OCI-LY7 (cell line): Measurements from ENCODE around the gene FBXL15. TPM values are rescaled to one million over a fixed set of nuclear protein-coding genes. Genes with fewer than 3 reads are reported as not detected.

Experiments
- BruUV-seq: library from RNA; stranded (reverse); fragments of 400-500 nt; replicated peaks from 2 replicates; lab custom pipeline; 2021; lab: Mats Ljungman, UMichigan
- CTCF ChIA-PET: fragments of 300-600 bp; sonication (Branson Sonifier 250); formaldehyde crosslinking; loops from one replicate; lab custom pipeline; 2022; ENCODE audit warnings: antibody characterized with exemption; ENCODE audit not compliant: unreplicated experiment; lab: Charles Lee
- POLR2A ChIA-PET: fragments of 300-600 bp; sonication (Branson Sonifier 250); formaldehyde crosslinking; loops from one replicate; lab custom pipeline; 2022; ENCODE audit warnings: antibody characterized with exemption; lab: Charles Lee
- DNase-seq: peaks from one replicate; pipeline ENCODE4 v3.0.0-alpha.2; 2015; ENCODE audit warnings: low spot score
- H2AFZ ChIP-seq: fragments of 200-600 bp; sonication (generic), shearing (Covaris generic); 2 replicates; pipeline ENCODE4 v1.6.1; 2014; ENCODE audit warnings: mild to moderate bottlenecking, antibody characterized with exemption, low read length, moderate library complexity
- H3K27ac ChIP-seq: fragments of 200-600 bp; sonication (generic); 2 replicates; pipeline ENCODE4 v1.5.1; 2014; ENCODE audit warnings: mixed run types, low read depth, mild to moderate bottlenecking, moderate library complexity, low read length, inconsistent platforms; ENCODE audit not compliant: poor library complexity, severe bottlenecking
- H3K36me3 ChIP-seq: fragments of 200-600 bp; sonication (generic); 2 replicates; pipeline ENCODE4 v1.6.1; 2014; ENCODE audit warnings: mild to moderate bottlenecking, antibody characterized with exemption, low read length, moderate library complexity, mixed read lengths; ENCODE audit not compliant: insufficient read depth
- H3K4me1 ChIP-seq: fragments of 200-600 bp; sonication (generic); 2 replicates; pipeline ENCODE4 v1.5.1; 2014; ENCODE audit warnings: mild to moderate bottlenecking, low read length; ENCODE audit not compliant: insufficient read depth, poor library complexity, severe bottlenecking
- H3K4me2 ChIP-seq: fragments of 200-600 bp; sonication (generic); 2 replicates; pipeline ENCODE4 v1.6.1; 2014; ENCODE audit warnings: mild to moderate bottlenecking, low read length
- H3K4me3 ChIP-seq: fragments of 200-600 bp; sonication (generic); 2 replicates; pipeline ENCODE4 v1.5.1; 2014; ENCODE audit warnings: mild to moderate bottlenecking, low read depth, low read length; ENCODE audit not compliant: poor library complexity, severe bottlenecking
- H3K79me2 ChIP-seq: fragments of 200-600 bp; sonication (generic); 2 replicates; pipeline ENCODE4 v1.6.1; 2016; ENCODE audit warnings: low read depth, mild to moderate bottlenecking, low read length, moderate library complexity, mixed read lengths; ENCODE audit not compliant: insufficient read depth
- H3K9me2 ChIP-seq: fragments of 200-600 bp; sonication (generic); 2 replicates; pipeline ENCODE4 v1.6.1; 2016; ENCODE audit warnings: mild to moderate bottlenecking, low read length, mixed read lengths; ENCODE audit not compliant: insufficient read depth
- H3K9me3 ChIP-seq: fragments of 200-600 bp; sonication (generic); 2 replicates; pipeline ENCODE4 v1.6.1; 2014; ENCODE audit warnings: mild to moderate bottlenecking, mixed run types, low read length, mixed read lengths
- H4K20me1 ChIP-seq: fragments of 200-600 bp; sonication (generic); 2 replicates; pipeline ENCODE4 v1.6.1; 2014; ENCODE audit warnings: mild to moderate bottlenecking, antibody characterized with exemption, low read length, moderate library complexity, mixed read lengths; ENCODE audit not compliant: insufficient read depth
- EZH2phosphoT487 ChIP-seq: fragments of 200-600 bp; sonication (generic); IDR thresholded peaks from 2 replicates; pipeline ENCODE4 v1.6.1; 2018; ENCODE audit warnings: low read depth, borderline replicate concordance, mild to moderate bottlenecking, mixed run types, antibody characterized with exemption, low read length, moderate library complexity, mixed read lengths
- intact Hi-C: fragments of 100-400 bp; cut with micrococcal nuclease; formaldehyde crosslinking; loops from one replicate; pipeline ENCODE4 v1.10.0; 2022; ENCODE audit not compliant: unreplicated experiment
- total RNA-seq, 2 experiments: library from RNA; depleted of rRNA in 1 of 2; stranded (reverse); fragments of >200 nt in 1 of 2; shearing (Covaris generic) in 1 of 2; gene quantifications; 2 replicates each; pipeline ENCODE4 v1.2.3, GENCODE V29; 2014 to 2022
- TF ChIP-seq, protein P1 (sequence below): fragments of 200-600 bp; sonication (generic); conservative IDR thresholded peaks from 2 replicates; pipeline ENCODE4 v1.5.1; 2014; ENCODE audit warnings: mild to moderate bottlenecking, antibody characterized with exemption, low read length, moderate library complexity, mixed read lengths

Gene FBXL15
- total RNA-seq, 2 experiments from 2014 or later = 13.3 to 18.2 TPM

- Histone ChIP-seq H3K4me1 (peaks cover 46% of the 10 kb centered on the region), H3K27ac (peak overlapping the region; percentile 82), H2AFZ (peak overlapping the region; percentile 80; the same call in 1 of the 2 replicates), H3K4me3 (peak overlapping the region; percentile 79), H3K4me2 (peak overlapping the region; percentile 96), H3K9me2 (no peaks in the 10 kb centered on the region), H4K20me1 (no peaks in the 10 kb centered on the region), H3K9me3 (no peaks in the 10 kb centered on the region), H3K36me3 (peaks cover 11% of the 10 kb centered on the region; the same call in 1 of the 2 replicates), H3K79me2 (peaks cover 6% of the 10 kb centered on the region; the same call in 1 of the 2 replicates)
- POLR2A ChIA-PET = interaction anchor here (1.2 to 2.3 kb wide), 5 partner anchors 10 to 90 kb away, joined by 3 to 13 read pairs (median 6); partner anchors contain the start of genes ACTR1A, C10orf95 and CUEDC2
- CTCF ChIA-PET = no interaction called here
- TF ChIP-seq, protein P1, sequence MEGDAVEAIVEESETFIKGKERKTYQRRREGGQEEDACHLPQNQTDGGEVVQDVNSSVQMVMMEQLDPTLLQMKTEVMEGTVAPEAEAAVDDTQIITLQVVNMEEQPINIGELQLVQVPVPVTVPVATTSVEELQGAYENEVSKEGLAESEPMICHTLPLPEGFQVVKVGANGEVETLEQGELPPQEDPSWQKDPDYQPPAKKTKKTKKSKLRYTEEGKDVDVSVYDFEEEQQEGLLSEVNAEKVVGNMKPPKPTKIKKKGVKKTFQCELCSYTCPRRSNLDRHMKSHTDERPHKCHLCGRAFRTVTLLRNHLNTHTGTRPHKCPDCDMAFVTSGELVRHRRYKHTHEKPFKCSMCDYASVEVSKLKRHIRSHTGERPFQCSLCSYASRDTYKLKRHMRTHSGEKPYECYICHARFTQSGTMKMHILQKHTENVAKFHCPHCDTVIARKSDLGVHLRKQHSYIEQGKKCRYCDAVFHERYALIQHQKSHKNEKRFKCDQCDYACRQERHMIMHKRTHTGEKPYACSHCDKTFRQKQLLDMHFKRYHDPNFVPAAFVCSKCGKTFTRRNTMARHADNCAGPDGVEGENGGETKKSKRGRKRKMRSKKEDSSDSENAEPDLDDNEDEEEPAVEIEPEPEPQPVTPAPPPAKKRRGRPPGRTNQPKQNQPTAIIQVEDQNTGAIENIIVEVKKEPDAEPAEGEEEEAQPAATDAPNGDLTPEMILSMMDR = no peak
- no peak for TF ChIP-seq EZH2phosphoT487
- no TSS peak for BruUV-seq
- DNase-seq = peak; percentile 31
- intact Hi-C loops = loop anchor here (1.0 to 5.0 kb wide), 7 partner anchors 10 to 160 kb away; partner anchors contain the start of genes ACTR1A, CUEDC2 and SUFU
Observed at GRCh38 chr10:102421757-102422512, 1.3 kb downstream of the FBXL15 start.

GRCh38 chr10:102422545-102423129 is 2.0 kb downstream of the FBXL15 start:
- intact Hi-C loops = loop anchor here (5.0 kb wide), 1 partner anchor 160 kb away; no protein-coding TSS in a partner anchor
- DNase-seq = peak; percentile 66
- H3K9me3 ChIP-seq = no peaks in the 10 kb centered on the region

More at GRCh38 chr10:102422545-102423129, 2.0 kb downstream of the FBXL15 start:
- H4K20me1 ChIP-seq = no peaks in the 10 kb centered on the region
- H3K36me3 ChIP-seq = peaks cover 11% of the 10 kb centered on the region; the same call in 1 of the 2 replicates
- TF ChIP-seq, protein P1 = peak; percentile 83
- no peak for TF ChIP-seq EZH2phosphoT487
- ChIA-PET CTCF (interaction anchor here (0.6 kb wide), 2 partner anchors 51 to 252 kb away, joined by 3 read pairs; no protein-coding TSS in a partner anchor), POLR2A (interaction anchor here (0.6 to 2.3 kb wide), 4 partner anchors 10 to 80 kb away, joined by 3 to 13 read pairs (median 3); partner anchors contain the start of genes ACTR1A and CUEDC2)
- peak overlapping the region; percentile 82 for H3K27ac ChIP-seq
- no peaks in the 10 kb centered on the region for H3K9me2 ChIP-seq
- peaks cover 40% of the 10 kb centered on the region for H3K4me1 ChIP-seq
- no peak overlapping the region for H2AFZ ChIP-seq
- peak overlapping the region; percentile 79 for H3K4me3 ChIP-seq
- peaks cover 6% of the 10 kb centered on the region; the same call in 1 of the 2 replicates for H3K79me2 ChIP-seq
- H3K4me2 ChIP-seq = peak overlapping the region; percentile 96
- BruUV-seq = no TSS peak
